BLaER1 treated with 17β-estradiol and CSF1 and Interleukin-3, amounts not matched to agents 10 nM and 100 nM (cell line): ENCODE measurements around the gene ANK3.
A peak's percentile ranks its signal among the peaks of the same experiment; 100 is the strongest.

Experiments
- H3K27ac ChIP-seq, 11 experiments: shearing (Covaris generic); formaldehyde crosslinking; 2 replicates each; pipeline ENCODE4 v1.8.1; 2022
- H3K27me3 ChIP-seq, 11 experiments: shearing (Covaris generic); formaldehyde crosslinking; 2 replicates each; pipeline ENCODE4 v1.8.1; 2022
- H3K36me3 ChIP-seq, 11 experiments: shearing (Covaris generic); formaldehyde crosslinking; 2 replicates each; pipeline ENCODE4 v1.8.1; 2022
- H3K4me1 ChIP-seq, 10 experiments: shearing (Covaris generic); formaldehyde crosslinking; 2 replicates each; pipeline ENCODE4 v1.8.1; 2022
- H3K4me2 ChIP-seq, 11 experiments: shearing (Covaris generic); formaldehyde crosslinking; 2 replicates each; pipeline ENCODE4 v1.8.1; 2022
- H3K4me3 ChIP-seq, 10 experiments: shearing (Covaris generic); formaldehyde crosslinking; 2 replicates each; pipeline ENCODE4 v1.8.1; 2022
- H3K9ac ChIP-seq, 11 experiments: shearing (Covaris generic); formaldehyde crosslinking; 2 replicates each; pipeline ENCODE4 v1.8.1; 2022
- H3K9me3 ChIP-seq, 11 experiments: shearing (Covaris generic); formaldehyde crosslinking; replicated peaks in 1 of 11; 2 replicates each; pipeline ENCODE4 v1.8.1; 2022
- H4K20me1 ChIP-seq, 11 experiments: shearing (Covaris generic); formaldehyde crosslinking; 2 replicates each; pipeline ENCODE4 v1.8.1; 2022
- Cebpa-rat ChIP-seq, 11 experiments: shearing (Covaris generic); IDR thresholded peaks; 2 replicates each; pipeline ENCODE4 v1.8.1; 2022

Gene ANK3

DNA sequence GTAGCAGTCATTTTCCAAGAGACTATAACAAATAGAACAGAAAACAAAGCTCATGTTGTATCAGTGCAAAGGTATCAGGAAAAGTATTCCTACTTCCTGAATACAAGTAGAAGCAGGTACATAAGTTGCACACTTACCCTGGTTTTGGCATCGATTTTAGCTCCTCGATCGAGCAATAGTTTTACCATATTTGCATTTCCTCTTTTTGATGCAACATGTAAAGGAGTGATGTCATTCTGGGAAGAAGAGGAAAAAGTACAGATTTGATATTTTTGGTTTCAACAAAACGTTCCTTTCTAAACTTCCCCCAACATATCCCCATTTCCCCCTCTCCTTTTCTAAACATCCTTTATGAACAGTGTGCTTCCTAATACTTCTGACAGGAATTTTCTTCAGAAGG, 155.1 kb downstream of the ANK3 start:
- Histone ChIP-seq H3K27me3 (no peaks in the 10 kb centered on the region), H4K20me1 (no peaks in the 10 kb centered on the region), H3K4me3 (no peak overlapping the region), H3K4me1 (peaks cover 33 to 68% (median 50%) of the 10 kb centered on the region in 10 experiments), H3K9ac (no peak overlapping the region), H3K9me3 (peaks cover 0 to 3% (median 0%) of the 10 kb centered on the region in 11 experiments; a peak in 2 of 22 replicates), H3K27ac (peak overlapping the region in 2 of 11 experiments; percentile 17 to 21; a peak in 3 of 22 replicates), H3K4me2 (peak overlapping the region in 5 of 11 experiments; percentile 15 to 83 (median 25); a peak in 7 of 22 replicates), H3K36me3 (no peaks in the 10 kb centered on the region)
- no peak for TF ChIP-seq Cebpa-rat (IDR thresholded peaks at IDR 0.05)

DNA sequence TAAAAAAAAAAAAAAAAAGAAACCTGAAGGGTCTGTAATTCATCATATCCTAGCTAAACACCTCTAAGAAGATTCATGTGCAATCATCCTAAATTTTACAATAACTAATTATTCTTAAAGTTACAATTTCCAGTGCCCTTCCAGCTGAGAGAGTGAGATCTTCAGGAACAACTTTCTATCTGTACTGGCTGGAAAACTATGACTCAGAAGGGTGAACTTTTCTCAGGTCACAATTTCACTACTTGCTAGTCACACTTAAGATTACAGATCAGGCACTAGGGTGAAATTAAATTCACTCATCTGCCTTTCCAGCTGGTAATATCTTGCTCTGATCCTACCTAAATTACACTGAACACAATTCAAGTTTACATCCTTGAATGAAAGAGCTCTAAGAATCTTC, 158.8 kb downstream of the ANK3 start:
- no peak for TF ChIP-seq Cebpa-rat (IDR thresholded peaks at IDR 0.05)
- H3K4me1 ChIP-seq = peaks cover 1 to 40% (median 22%) of the 10 kb centered on the region in 10 experiments; a peak in 15 of 20 replicates
- no peak overlapping the region for H3K9ac ChIP-seq

DNA sequence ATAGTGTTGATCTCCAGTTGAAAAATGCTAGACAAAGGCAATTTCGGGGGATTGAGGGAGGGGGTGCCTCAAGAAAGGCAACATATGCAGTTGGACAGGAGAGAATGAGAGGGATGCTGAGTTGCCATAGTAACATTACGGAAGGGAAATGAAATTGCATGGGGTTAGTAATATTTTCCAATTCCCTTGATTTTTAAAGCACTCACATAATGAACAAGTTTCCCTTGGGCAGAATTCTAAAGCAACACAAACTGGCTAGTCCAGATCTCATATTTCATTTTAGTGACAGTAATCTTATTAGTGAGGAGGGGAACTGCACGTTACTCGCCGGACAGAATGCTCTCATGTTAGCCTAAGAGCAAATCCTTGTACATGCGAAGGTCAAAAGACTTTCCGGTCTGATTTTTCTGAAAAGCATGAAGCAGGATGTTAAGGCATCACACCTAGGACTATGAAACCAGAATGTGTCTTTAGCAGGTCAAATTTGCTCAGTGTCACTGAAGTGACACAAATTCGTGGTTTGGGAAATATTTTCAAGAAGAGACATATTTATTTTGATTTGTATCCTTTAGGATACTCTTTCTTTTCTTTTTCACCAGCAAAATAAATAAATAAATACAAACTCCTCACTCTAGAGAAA, 165.5 kb downstream of the ANK3 start:
- H3K9ac ChIP-seq = no peak overlapping the region
- H3K4me2 ChIP-seq = no peak overlapping the region
- no peak overlapping the region for H3K27ac ChIP-seq
- H3K36me3 ChIP-seq = no peaks in the 10 kb centered on the region
- no peak for TF ChIP-seq Cebpa-rat (IDR thresholded peaks at IDR 0.05)
- H3K4me1 ChIP-seq = peaks cover 0 to 7% (median 0%) of the 10 kb centered on the region in 10 experiments; a peak in 4 of 20 replicates
- no peaks in the 10 kb centered on the region for H3K27me3 ChIP-seq
- no peak overlapping the region for H3K4me3 ChIP-seq
- H4K20me1 ChIP-seq = no peaks in the 10 kb centered on the region
- no peaks in the 10 kb centered on the region for H3K9me3 ChIP-seq

More for the DNA sequence above, 158.8 kb downstream of the ANK3 start:
- Histone ChIP-seq H3K27me3 (no peaks in the 10 kb centered on the region), H3K9me3 (peaks cover 0 to 3% (median 0%) of the 10 kb centered on the region in 11 experiments; a peak in 2 of 22 replicates), H3K36me3 (no peaks in the 10 kb centered on the region), H3K27ac (no peak overlapping the region), H3K4me2 (peak overlapping the region in 1 of 11 experiments; percentile 25; a peak in 1 of 22 replicates), H3K4me3 (no peak overlapping the region), H4K20me1 (no peaks in the 10 kb centered on the region)

DNA sequence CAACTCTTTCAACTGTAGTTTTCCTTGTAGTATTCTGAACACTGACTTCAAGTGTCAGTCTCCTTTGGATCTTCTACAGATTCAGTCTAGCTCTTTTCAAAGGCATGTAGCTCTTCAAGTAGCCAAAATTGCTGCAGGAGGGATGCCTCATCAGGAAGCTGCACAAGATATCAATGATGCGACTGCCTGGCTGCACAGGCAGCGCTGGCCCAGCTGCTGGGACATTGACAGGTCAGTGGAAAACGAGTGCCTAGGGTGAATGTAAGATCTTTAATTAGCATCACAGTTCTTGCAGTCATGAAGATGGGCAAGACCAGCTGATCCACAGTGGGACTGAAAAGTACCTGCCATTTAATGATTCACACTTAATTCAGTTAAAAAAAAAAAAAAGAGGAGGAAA, 167.6 kb downstream of the ANK3 start:
- no peaks in the 10 kb centered on the region for H3K27me3 ChIP-seq
- H3K9ac ChIP-seq = no peak overlapping the region
- H3K27ac ChIP-seq = no peak overlapping the region
- H3K4me2 ChIP-seq = no peak overlapping the region
- no peaks in the 10 kb centered on the region for H3K9me3 ChIP-seq
- H3K4me3 ChIP-seq = no peak overlapping the region
- no peak for TF ChIP-seq Cebpa-rat (IDR thresholded peaks at IDR 0.05)
- H3K4me1 ChIP-seq = no peaks in the 10 kb centered on the region
- no peaks in the 10 kb centered on the region for H3K36me3 ChIP-seq
- H4K20me1 ChIP-seq = no peaks in the 10 kb centered on the region

DNA sequence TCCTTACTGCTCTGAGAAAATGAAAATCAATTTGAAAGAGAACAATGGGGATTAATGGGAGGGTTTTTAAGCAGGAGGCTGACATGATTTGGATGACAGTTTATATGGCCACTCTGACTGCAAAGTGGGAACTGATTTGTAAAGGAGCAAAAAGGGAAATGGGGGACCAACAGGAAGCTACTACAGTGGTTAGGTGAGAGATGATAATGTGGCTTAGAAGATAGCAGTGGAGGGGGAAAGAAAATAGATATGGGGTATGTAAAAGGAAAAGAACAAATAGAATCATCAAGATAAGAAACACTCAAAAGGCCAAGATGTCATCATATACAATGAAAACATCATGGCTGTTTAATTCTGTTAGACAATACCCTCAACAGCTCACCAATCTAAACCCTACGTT, 177.5 kb downstream of the ANK3 start:
- Histone ChIP-seq H3K9ac (no peak overlapping the region), H4K20me1 (no peaks in the 10 kb centered on the region), H3K36me3 (no peaks in the 10 kb centered on the region), H3K27me3 (no peaks in the 10 kb centered on the region), H3K4me2 (no peak overlapping the region), H3K9me3 (peaks cover 0 to 6% (median 0%) of the 10 kb centered on the region in 11 experiments; a peak in 2 of 22 replicates), H3K4me1 (peaks cover 0 to 15% (median 5%) of the 10 kb centered on the region in 10 experiments; a peak in 11 of 20 replicates), H3K27ac (no peak overlapping the region), H3K4me3 (no peak overlapping the region)
- no peak for TF ChIP-seq Cebpa-rat (IDR thresholded peaks at IDR 0.05)

DNA sequence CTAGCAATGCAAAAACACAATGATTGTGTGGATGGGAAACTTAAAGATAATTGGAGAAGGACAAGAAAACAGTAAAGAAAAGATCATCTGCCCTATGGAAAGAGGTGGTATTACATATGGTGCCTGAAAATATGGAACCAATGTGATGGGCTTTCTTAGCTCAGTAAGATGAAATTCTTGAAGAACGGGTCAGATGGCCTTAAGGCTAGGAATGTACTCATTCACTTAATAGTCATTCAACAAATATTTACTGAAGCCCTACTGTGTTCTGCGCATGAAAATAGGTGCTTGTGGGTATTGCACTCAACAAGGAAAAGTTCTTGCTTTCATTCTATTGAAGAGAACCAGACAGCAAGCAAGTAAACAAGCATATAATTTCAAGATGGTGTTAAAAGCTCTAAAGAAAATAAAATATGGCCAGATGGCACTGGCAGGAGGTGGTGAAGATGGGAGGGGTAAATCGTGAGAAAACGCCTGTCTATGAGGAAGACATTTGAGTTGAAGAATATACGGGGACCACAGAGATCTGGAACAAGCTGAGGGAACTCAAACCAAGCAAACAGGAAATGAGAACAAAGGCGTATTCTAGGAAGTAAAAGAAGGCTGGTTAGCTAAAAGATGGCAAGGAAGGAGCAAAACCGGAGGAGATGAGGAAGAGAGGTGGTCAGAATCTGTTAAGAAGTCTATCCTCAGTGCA, 179.7 kb downstream of the ANK3 start:
- H3K9ac ChIP-seq = no peak overlapping the region
- H3K4me3 ChIP-seq = no peak overlapping the region
- peak overlapping the region in 1 of 11 experiments; percentile 13; a peak in 2 of 22 replicates for H3K27ac ChIP-seq
- no peaks in the 10 kb centered on the region for H4K20me1 ChIP-seq
- H3K4me2 ChIP-seq = peak overlapping the region in 8 of 11 experiments; percentile 2 to 67 (median 22); a peak in 10 of 22 replicates
- peaks cover 0 to 20% (median 5%) of the 10 kb centered on the region in 10 experiments; a peak in 11 of 20 replicates for H3K4me1 ChIP-seq
- peaks cover 0 to 6% (median 0%) of the 10 kb centered on the region in 11 experiments; a peak in 1 of 22 replicates for H3K9me3 ChIP-seq
- no peaks in the 10 kb centered on the region for H3K36me3 ChIP-seq
- no peaks in the 10 kb centered on the region for H3K27me3 ChIP-seq
- TF ChIP-seq Cebpa-rat (IDR thresholded peaks at IDR 0.05) = no peak

DNA sequence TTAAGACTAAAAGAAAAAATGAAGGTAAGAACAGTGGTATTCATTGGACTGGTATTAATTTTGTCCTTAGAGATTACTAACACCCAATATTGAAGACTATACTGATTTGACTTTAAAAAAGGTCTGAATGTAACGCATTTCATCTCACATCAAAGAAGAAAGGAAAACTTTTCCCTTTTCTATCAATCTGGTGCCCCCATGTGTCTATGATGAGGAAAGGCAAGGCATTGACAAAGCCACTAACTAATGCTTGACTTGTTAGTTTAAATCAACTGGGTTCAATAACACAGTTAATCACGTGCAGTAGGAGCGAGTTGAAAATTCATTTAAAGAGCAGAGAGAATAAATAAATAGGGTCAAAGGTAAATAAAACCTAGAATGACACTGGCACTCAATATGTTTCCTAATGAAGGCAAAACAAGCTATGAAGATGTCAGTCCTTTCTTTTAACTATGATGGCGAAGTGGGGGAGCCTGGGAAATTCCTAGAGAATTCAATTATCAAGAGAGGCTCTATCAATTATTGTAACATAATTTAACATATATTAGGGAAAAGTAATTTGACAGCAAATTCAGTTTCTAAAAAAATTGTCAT, 180.9 kb downstream of the ANK3 start:
- Histone ChIP-seq H3K36me3 (no peaks in the 10 kb centered on the region), H3K4me2 (no peak overlapping the region), H4K20me1 (no peaks in the 10 kb centered on the region), H3K27ac (no peak overlapping the region), H3K4me1 (peaks cover 0 to 20% (median 5%) of the 10 kb centered on the region in 10 experiments; a peak in 11 of 20 replicates), H3K27me3 (no peaks in the 10 kb centered on the region), H3K4me3 (no peak overlapping the region), H3K9me3 (peaks cover 0 to 6% (median 0%) of the 10 kb centered on the region in 11 experiments; a peak in 1 of 22 replicates), H3K9ac (no peak overlapping the region)
- no peak for TF ChIP-seq Cebpa-rat (IDR thresholded peaks at IDR 0.05)

DNA sequence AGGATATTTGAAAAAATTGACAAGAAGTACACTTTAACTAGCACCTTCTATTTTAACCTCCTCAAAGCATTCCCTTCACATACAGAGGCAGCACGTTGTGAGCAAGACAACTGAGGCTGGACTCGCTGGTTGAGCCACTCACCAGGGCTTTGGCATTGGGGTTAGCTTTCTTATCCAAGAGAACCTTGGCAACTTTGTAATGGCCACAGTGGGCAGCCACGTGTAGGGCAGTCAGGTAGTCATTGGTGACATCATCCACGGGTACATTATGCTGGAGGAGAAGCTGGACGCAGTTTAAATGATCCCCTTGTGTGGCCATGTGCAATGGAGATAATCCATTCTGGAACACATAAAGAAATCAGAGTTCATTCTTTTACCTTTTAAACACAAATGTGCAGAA, 181.8 kb downstream of the ANK3 start:
- Histone ChIP-seq H3K27me3 (no peaks in the 10 kb centered on the region), H3K27ac (no peak overlapping the region), H3K9ac (no peak overlapping the region)

DNA sequence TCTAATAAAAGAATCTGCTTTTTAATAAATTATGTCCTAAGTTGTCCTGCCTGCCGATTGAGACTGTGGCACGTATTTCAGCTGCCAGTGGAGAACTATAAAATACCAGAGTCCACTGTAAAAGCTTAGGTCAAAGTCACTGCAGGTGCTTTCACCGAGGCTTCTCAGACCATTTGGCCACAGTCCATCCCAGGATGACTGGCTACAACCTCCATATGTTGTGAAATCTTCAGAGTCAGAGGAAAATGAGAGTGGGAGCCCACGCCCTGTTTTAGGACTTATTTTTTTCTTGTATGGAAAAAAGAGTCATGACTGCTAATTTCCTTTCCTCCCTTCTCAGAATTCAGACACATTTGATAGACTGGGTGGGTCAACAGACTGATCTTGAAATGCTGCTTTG, 182.9 kb downstream of the ANK3 start:
- Histone ChIP-seq H3K4me1 (peaks cover 0 to 20% (median 5%) of the 10 kb centered on the region in 10 experiments; a peak in 11 of 20 replicates), H3K27ac (no peak overlapping the region), H4K20me1 (no peaks in the 10 kb centered on the region), H3K27me3 (no peaks in the 10 kb centered on the region), H3K36me3 (no peaks in the 10 kb centered on the region), H3K9ac (no peak overlapping the region), H3K9me3 (peaks cover 0 to 6% (median 0%) of the 10 kb centered on the region in 11 experiments; a peak in 1 of 22 replicates), H3K4me3 (no peak overlapping the region), H3K4me2 (0 out of 22 replicates have a peak overlapping the region, but pooled peaks of 1 of the 11 experiments have one; percentile 7)
- no peak for TF ChIP-seq Cebpa-rat (IDR thresholded peaks at IDR 0.05)

More for the DNA sequence above, 181.8 kb downstream of the ANK3 start:
- peaks cover 0 to 20% (median 5%) of the 10 kb centered on the region in 10 experiments; a peak in 11 of 20 replicates for H3K4me1 ChIP-seq
- no peaks in the 10 kb centered on the region for H3K36me3 ChIP-seq
- H3K9me3 ChIP-seq = peaks cover 0 to 6% (median 0%) of the 10 kb centered on the region in 11 experiments; a peak in 1 of 22 replicates
- H4K20me1 ChIP-seq = no peaks in the 10 kb centered on the region
- no peak overlapping the region for H3K4me3 ChIP-seq
- H3K4me2 ChIP-seq = no peak overlapping the region
- TF ChIP-seq Cebpa-rat (IDR thresholded peaks at IDR 0.05) = no peak
